IPS-11a (cell line): ENCODE results near the gene CSMD2.
"Not testable (repeated sequence)": the region's sequence is repeated elsewhere in the genome, so short reads cannot be mapped to it uniquely, and the experiment has no call there.

Experiments used
- H3K4me3 ChIP-seq: one replicate; pipeline ENCODE4 v1.5.1; 2013; ENCODE audit warnings: low read depth, low read length, control low read depth

Gene CSMD2

GRCh38 chr1:34057347-34058130 lies 107.5 kb downstream of the CSMD2 start:
- H3K4me3 ChIP-seq, result no peak overlapping the region

GRCh38 chr1:34055818-34056217 lies 109.2 kb downstream of the CSMD2 start:
- H3K4me3 ChIP-seq, result no peak overlapping the region

- H3K4me3 ChIP-seq, result no peak overlapping the region
Measured at GRCh38 chr1:34054920-34055319, 110.1 kb downstream of the CSMD2 start.

GRCh38 chr1:34053660-34054059 lies 111.4 kb downstream of the CSMD2 start:
- no peak overlapping the region for H3K4me3 ChIP-seq

- H3K4me3 ChIP-seq, result no peak overlapping the region
Measured at GRCh38 chr1:34052565-34052964, 112.5 kb downstream of the CSMD2 start.

GRCh38 chr1:34050709-34051485 lies 114.1 kb downstream of the CSMD2 start:
- H3K4me3 ChIP-seq, result no peak overlapping the region

GRCh38 chr1:34049994-34050393 lies 115.0 kb downstream of the CSMD2 start:
- H3K4me3 ChIP-seq, result no peak overlapping the region

GRCh38 chr1:34049477-34049876 lies 115.6 kb downstream of the CSMD2 start:
- no peak overlapping the region for H3K4me3 ChIP-seq

- no peak overlapping the region for H3K4me3 ChIP-seq
Measured at GRCh38 chr1:34037856-34038255, 127.2 kb downstream of the CSMD2 start.

GRCh38 chr1:34037109-34037508 lies 127.9 kb downstream of the CSMD2 start:
- H3K4me3 ChIP-seq, result no peak overlapping the region

GRCh38 chr1:34034036-34034435 lies 131.0 kb downstream of the CSMD2 start:
- H3K4me3 ChIP-seq, result no peak overlapping the region

GRCh38 chr1:34029954-34030353 lies 135.1 kb downstream of the CSMD2 start:
- H3K4me3 ChIP-seq, result no peak overlapping the region

- H3K4me3 ChIP-seq, result no peak overlapping the region
Measured at GRCh38 chr1:34029515-34029914, 135.5 kb downstream of the CSMD2 start.

GRCh38 chr1:34028381-34029055 lies 136.5 kb downstream of the CSMD2 start:
- no peak overlapping the region for H3K4me3 ChIP-seq

- no peak overlapping the region for H3K4me3 ChIP-seq
Measured at GRCh38 chr1:34025675-34026074, 139.4 kb downstream of the CSMD2 start.

GRCh38 chr1:34024485-34024884 lies 140.5 kb downstream of the CSMD2 start:
- H3K4me3 ChIP-seq, result no peak overlapping the region

- H3K4me3 ChIP-seq, result no peak overlapping the region
Measured at GRCh38 chr1:34019741-34020552, 145.1 kb downstream of the CSMD2 start.

GRCh38 chr1:34018285-34018684 lies 146.7 kb downstream of the CSMD2 start:
- H3K4me3 ChIP-seq, result no peak overlapping the region

GRCh38 chr1:34016281-34016680 lies 148.7 kb downstream of the CSMD2 start:
- not testable (repeated sequence) for H3K4me3 ChIP-seq

- H3K4me3 ChIP-seq, result no peak overlapping the region
Measured at GRCh38 chr1:34013958-34014737, 150.9 kb downstream of the CSMD2 start.
